Testis (tissue), 2 donors: ENCODE data around the gene FBXL14.

ENCODE experiments used
- POLR2A ChIP-seq: fragments of 450-650 bp; IDR thresholded peaks from one replicate; pipeline ENCODE4 v1.6.1; 2017; ENCODE audit warnings: antibody characterized with exemption, mild to moderate bottlenecking, moderate library complexity
- TF ChIP-seq, protein P1 (sequence below), 3 experiments: fragments of 450-650 bp in 2 of 3; fragments of 200-600 bp in 1 of 3; sonication (generic) in 1 of 3; IDR thresholded peaks; one replicate each; pipeline ENCODE4 v1.5.1; 2016 to 2019; ENCODE audit warnings: antibody characterized with exemption in 3 of 3, mild to moderate bottlenecking in 2 of 3, moderate library complexity in 1 of 3

DNA sequence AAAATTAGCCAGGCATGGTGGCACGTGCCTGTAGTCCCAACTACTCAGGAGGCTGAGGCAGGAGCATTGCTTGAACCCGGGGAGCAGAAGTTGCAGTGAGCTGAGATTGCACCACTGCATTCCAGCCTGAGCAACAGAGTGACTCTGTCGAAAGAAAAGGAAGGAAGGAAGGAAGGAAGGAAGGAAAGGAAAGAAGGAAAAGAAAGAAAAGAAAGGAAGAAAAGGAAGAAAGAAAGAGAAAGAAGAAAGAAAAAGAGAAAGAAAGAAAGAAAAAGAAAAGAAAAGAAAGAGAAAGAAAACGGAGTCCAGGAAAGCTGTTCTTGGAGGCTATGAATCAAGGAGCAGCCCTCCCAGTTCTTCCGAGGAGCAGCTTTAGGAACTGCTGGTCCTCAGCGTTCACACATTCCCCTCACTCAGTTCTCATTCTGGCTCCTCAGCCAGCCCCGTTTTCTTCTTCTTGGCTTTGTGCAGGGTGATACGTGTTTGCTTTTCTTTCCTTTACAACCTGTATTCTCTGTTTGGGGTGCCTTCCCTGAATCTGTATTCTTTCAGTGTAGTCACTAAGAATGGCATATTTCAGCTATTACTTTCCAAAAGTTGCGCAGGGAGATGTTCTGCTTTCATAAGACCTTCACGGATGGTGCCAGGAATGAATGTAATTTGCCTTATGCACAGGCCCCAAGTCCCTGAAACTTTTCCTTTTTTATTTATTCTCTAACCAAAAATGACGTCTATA lies 12.2 kb downstream of the FBXL14 start:
- TF ChIP-seq, protein P1, sequence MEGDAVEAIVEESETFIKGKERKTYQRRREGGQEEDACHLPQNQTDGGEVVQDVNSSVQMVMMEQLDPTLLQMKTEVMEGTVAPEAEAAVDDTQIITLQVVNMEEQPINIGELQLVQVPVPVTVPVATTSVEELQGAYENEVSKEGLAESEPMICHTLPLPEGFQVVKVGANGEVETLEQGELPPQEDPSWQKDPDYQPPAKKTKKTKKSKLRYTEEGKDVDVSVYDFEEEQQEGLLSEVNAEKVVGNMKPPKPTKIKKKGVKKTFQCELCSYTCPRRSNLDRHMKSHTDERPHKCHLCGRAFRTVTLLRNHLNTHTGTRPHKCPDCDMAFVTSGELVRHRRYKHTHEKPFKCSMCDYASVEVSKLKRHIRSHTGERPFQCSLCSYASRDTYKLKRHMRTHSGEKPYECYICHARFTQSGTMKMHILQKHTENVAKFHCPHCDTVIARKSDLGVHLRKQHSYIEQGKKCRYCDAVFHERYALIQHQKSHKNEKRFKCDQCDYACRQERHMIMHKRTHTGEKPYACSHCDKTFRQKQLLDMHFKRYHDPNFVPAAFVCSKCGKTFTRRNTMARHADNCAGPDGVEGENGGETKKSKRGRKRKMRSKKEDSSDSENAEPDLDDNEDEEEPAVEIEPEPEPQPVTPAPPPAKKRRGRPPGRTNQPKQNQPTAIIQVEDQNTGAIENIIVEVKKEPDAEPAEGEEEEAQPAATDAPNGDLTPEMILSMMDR (IDR thresholded peaks at IDR 0.05), result no peak
- no peak for TF ChIP-seq POLR2A
